ENCODE measurements around the gene PRUNE2.

DNA sequence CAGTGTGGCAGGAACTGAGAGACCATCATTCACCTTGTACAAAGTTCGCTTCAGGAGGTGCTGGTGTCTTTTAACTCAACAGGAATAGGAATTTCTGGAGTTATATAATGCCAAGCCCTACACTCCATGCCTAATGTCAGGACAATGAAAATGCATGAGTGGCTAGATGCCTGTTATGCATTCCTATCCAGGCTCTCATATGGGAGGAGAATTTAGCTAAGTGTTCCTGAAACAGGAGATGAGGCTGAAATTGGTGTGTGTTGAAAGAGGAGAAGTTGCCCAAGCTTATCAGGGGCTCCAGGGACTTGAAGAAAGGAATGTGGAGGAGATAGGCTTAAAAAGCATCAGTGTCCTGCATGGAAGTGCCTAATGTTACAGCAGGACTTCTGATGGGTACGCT, 26.8 kb upstream of the PRUNE2 start:
- TF ChIP-seq CTCF (IDR thresholded peaks at IDR 0.05): no peak
- no peak for TF ChIP-seq POLR2A (IDR thresholded peaks at IDR 0.05)

Data from lower leg skin (tissue), 3 donors.